Stimulated activated CD4-positive, alpha-beta T cell treated with anti-CD3 and anti-CD28 coated beads, Interleukin-2, amount 100 ng/mL, for 24 hours (primary cell): Measurements from ENCODE around the gene C3orf70.

Experiments used
- DNase-seq, 2 donors: peaks; one replicate each; pipeline ENCODE4 v3.0.0-alpha.2; 2020

C3orf70 gene

GRCh38 chr3:185152410-185153170, at the start of gene C3orf70:
TSS of gene C3orf70 (minus strand) at chr3:185153060. CDS start at chr3:185152823, 237 bp downstream.
- peak in 1 of 2 donors; percentile 37 for DNase-seq

- DNase-seq, result no peak
Measured at GRCh38 chr3:185200639-185201038, 47.8 kb upstream of the C3orf70 start.

GRCh38 chr3:185199671-185200070, 46.8 kb upstream of the C3orf70 start:
- DNase-seq, result no peak

GRCh38 chr3:185199206-185199605, 46.3 kb upstream of the C3orf70 start:
- no peak for DNase-seq

- DNase-seq, result no peak
Measured at GRCh38 chr3:185197068-185197467, 44.2 kb upstream of the C3orf70 start.

- DNase-seq, result no peak
Measured at GRCh38 chr3:185195652-185196051, 42.8 kb upstream of the C3orf70 start.

- DNase-seq, result no peak
Measured at GRCh38 chr3:185188816-185189215, 36.0 kb upstream of the C3orf70 start.

- no peak for DNase-seq
Measured at GRCh38 chr3:185187391-185187790, 34.5 kb upstream of the C3orf70 start.

GRCh38 chr3:185176750-185177359, 24.0 kb upstream of the C3orf70 start:
- DNase-seq, result peak; percentile 32 to 37

- DNase-seq, result no peak
Measured at GRCh38 chr3:185175370-185175987, 22.6 kb upstream of the C3orf70 start.

- no peak for DNase-seq
Measured at GRCh38 chr3:185172086-185173049, 19.5 kb upstream of the C3orf70 start.

- DNase-seq, result no peak
Measured at GRCh38 chr3:185164428-185165217, 11.8 kb upstream of the C3orf70 start.

- no peak for DNase-seq
Measured at GRCh38 chr3:185162634-185163033, 9.8 kb upstream of the C3orf70 start.

- DNase-seq, result no peak
Measured at GRCh38 chr3:185161761-185162160, 8.9 kb upstream of the C3orf70 start.

- DNase-seq, result no peak
Measured at GRCh38 chr3:185157347-185157746, 4.5 kb upstream of the C3orf70 start.

- no peak for DNase-seq
Measured at GRCh38 chr3:185155678-185156077, 2.8 kb upstream of the C3orf70 start.

- no peak for DNase-seq
Measured at GRCh38 chr3:185153861-185154629, 1.2 kb upstream of the C3orf70 start.

GRCh38 chr3:185153171-185153771, 411 bp upstream of the C3orf70 start:
- DNase-seq, result peak in 1 of 2 donors; percentile 32

GRCh38 chr3:185151964-185152409, 873 bp downstream of the C3orf70 start:
- no peak for DNase-seq

- no peak for DNase-seq
Measured at GRCh38 chr3:185151101-185151963, 1.5 kb downstream of the C3orf70 start.
